Esophagus squamous epithelium (tissue), 5 donors: ENCODE measurements around the gene ASGR1. TPM values are rescaled to one million over a fixed set of nuclear protein-coding genes. Genes with fewer than 3 reads are reported as not detected.

Experiments
- DNase-seq: peaks from one replicate; lab custom pipeline; 2025; lab: John Stamatoyannopoulos, UW
- H3K27ac ChIP-seq, 4 donors: fragments of 200-600 bp; sonication (generic); one replicate each; pipeline ENCODE4 v1.5.1; 2016 to 2019; ENCODE audit warnings: mild to moderate bottlenecking in 1 of 4
- H3K27me3 ChIP-seq, 4 donors: fragments of 200-600 bp; sonication (generic); 1 replicate in 3 of 4; 2 replicates in 1 of 4; pipeline versions ENCODE4 v1.5.1 to v1.6.0; 2017 to 2021; ENCODE audit warnings: antibody characterized with exemption in 1 of 4
- H3K36me3 ChIP-seq, 3 donors: fragments of 200-600 bp; sonication (generic); one replicate each; pipeline ENCODE4 v1.5.1; 2016 to 2019
- H3K4me1 ChIP-seq, 3 donors: fragments of 200-600 bp; sonication (generic); one replicate each; pipeline ENCODE4 v1.5.1; 2017 to 2019
- H3K4me3 ChIP-seq, 4 donors: fragments of 200-600 bp; sonication (generic); 1 replicate in 3 of 4; 2 replicates in 1 of 4; pipeline ENCODE4 v1.5.1; 2016 to 2019; ENCODE audit warnings: mild to moderate bottlenecking in 2 of 4, moderate library complexity in 1 of 4
- H3K9me3 ChIP-seq, 3 donors: fragments of 200-600 bp; sonication (generic); one replicate each; pipeline ENCODE4 v1.5.1; 2016 to 2019
- CTCF ChIP-seq, 6 experiments: fragments of 450-650 bp in 4 of 6; fragments of 200-600 bp in 2 of 6; sonication (generic) in 2 of 6; IDR thresholded peaks; one replicate each; pipeline ENCODE4 v1.5.1; 2016 to 2019; ENCODE audit warnings: antibody characterized with exemption in 6 of 6, mild to moderate bottlenecking in 4 of 6, moderate library complexity in 4 of 6
- POLR2A ChIP-seq, 4 donors: fragments of 450-650 bp; IDR thresholded peaks; one replicate each; pipeline ENCODE4 v1.6.1; 2017; ENCODE audit warnings: antibody characterized with exemption in 4 of 4, mild to moderate bottlenecking in 4 of 4, moderate library complexity in 3 of 4
- WGBS, 2 donors: methylation state at CpG; one replicate each; pipeline ENCODE4 v1.1.5; 2018; 5-methylcytosine and 5-hydroxymethylcytosine counted together
- intact Hi-C: fragments of 100-400 bp; cut with DNase I; formaldehyde crosslinking; loops from one replicate; pipeline ENCODE4 v1.15.0; 2022
- total RNA-seq, 4 donors: library from RNA; depleted of rRNA; stranded (reverse); fragments of >200 nt; gene quantifications; one replicate each; pipeline ENCODE4 v1.1.0, GENCODE V29; 2016
- donor health status: DM: yes; HTN: yes; CAD: no.

The ASGR1 gene
- total RNA-seq, 4 donors from 2014 or later: 0.42 to 1.1 (median 0.97) TPM; not detected in 1

GRCh38 chr17:7222093-7222971 lies 43.2 kb upstream of the ASGR1 start:
- 66 to 77% methylated on average over 11 of the region's 15 CpGs for WGBS, 2 donors
- TF ChIP-seq CTCF (IDR thresholded peaks at IDR 0.05) (no peak), POLR2A (IDR thresholded peaks at IDR 0.05) (no peak)
- Histone ChIP-seq H3K4me3 (no peak overlapping the region), H3K36me3 (peaks cover 44 to 64% (median 48%) of the 10 kb centered on the region in 3 donors), H3K27me3 (no peaks in the 10 kb centered on the region), H3K9me3 (no peaks in the 10 kb centered on the region), H3K4me1 (peaks cover 48 to 90% (median 50%) of the 10 kb centered on the region in 3 donors), H3K27ac (peak overlapping the region; percentile 95 to 100 (median 98))
- intact Hi-C loops: no loop called here
- DNase-seq: no peak

- H3K9me3 ChIP-seq: no peaks in the 10 kb centered on the region
- DNase-seq: no peak
- no peaks in the 10 kb centered on the region for H3K27me3 ChIP-seq
- H3K4me1 ChIP-seq: peaks cover 52 to 92% (median 55%) of the 10 kb centered on the region in 3 donors
- WGBS, 2 donors: 57 to 88% methylated on average over 4 to 8 of the region's 10 CpGs
- H3K36me3 ChIP-seq: peaks cover 35 to 55% (median 39%) of the 10 kb centered on the region in 3 donors
- TF ChIP-seq CTCF (IDR thresholded peaks at IDR 0.05): no peak
- no peak for TF ChIP-seq POLR2A (IDR thresholded peaks at IDR 0.05)
- H3K4me3 ChIP-seq: peak overlapping the region; percentile 61 to 99 (median 94)
- peak overlapping the region; percentile 95 to 100 (median 98) for H3K27ac ChIP-seq
- intact Hi-C loops: no loop called here
Observed at GRCh38 chr17:7221278-7222092, 42.3 kb upstream of the ASGR1 start.

- no peaks in the 10 kb centered on the region for H3K27me3 ChIP-seq
- H3K27ac ChIP-seq: peak overlapping the region; percentile 95 to 100 (median 98)
- H3K4me3 ChIP-seq: peak overlapping the region; percentile 61 to 99 (median 94)
- intact Hi-C loops: no loop called here
- TF ChIP-seq CTCF (IDR thresholded peaks at IDR 0.05): peak; percentile 32 to 63 (median 42)
- TF ChIP-seq POLR2A (IDR thresholded peaks at IDR 0.05): no peak
- peaks cover 28 to 48% (median 32%) of the 10 kb centered on the region in 3 donors for H3K36me3 ChIP-seq
- no peaks in the 10 kb centered on the region for H3K9me3 ChIP-seq
- WGBS, 2 donors: 4 to 15% methylated on average over 5 to 9 of the region's 11 CpGs
- no peak for DNase-seq
- H3K4me1 ChIP-seq: peaks cover 58 to 92% (median 63%) of the 10 kb centered on the region in 3 donors
Observed at GRCh38 chr17:7220593-7221277, 41.6 kb upstream of the ASGR1 start.

GRCh38 chr17:7219812-7220592 lies 40.8 kb upstream of the ASGR1 start, which contains the start of the genes ACADVL and DLG4:
Gene ACADVL (plus strand): TSS chr17:7219938. CDS start chr17:7219985, 47 bp downstream.
Gene DLG4 (minus strand): TSS chr17:7219836.
- TF ChIP-seq CTCF (IDR thresholded peaks at IDR 0.05): peak in 2 of 6 experiments; percentile 10 to 15
- peak in 3 of 4 donors; percentile 68 to 93 (median 71) for TF ChIP-seq POLR2A (IDR thresholded peaks at IDR 0.05)
- no peak for DNase-seq
- Histone ChIP-seq H3K27ac (peak within 1 kb of the TSS; percentile 95 to 100 (median 98)), H3K4me1 (peaks cover 66 to 94% (median 70%) of the 10 kb centered on the region in 3 donors), H3K27me3 (no peaks in the 10 kb centered on the region), H3K36me3 (peaks cover 23 to 41% (median 25%) of the 10 kb centered on the region in 3 donors), H3K4me3 (peak within 1 kb of the TSS; percentile 61 to 99 (median 94)), H3K9me3 (no peaks in the 10 kb centered on the region)
- intact Hi-C loops: no loop called here
- 0% methylated on average over 35 of the region's 63 CpGs; no CpG with 5 or more reads in 1 of the 2 donors for WGBS, 2 donors
